ENCODE data around the gene CLIC4. TPM values are rescaled to one million over a fixed set of nuclear protein-coding genes. Genes with fewer than 3 reads are reported as not detected.
"Not testable (repeated sequence)": the region's sequence is repeated elsewhere in the genome, so short reads cannot be mapped to it uniquely, and the experiment has no call there.

The CLIC4 gene
- total and polyA plus RNA-seq, 4 donors, result 97.4 to 245 (median 155) TPM

DNA sequence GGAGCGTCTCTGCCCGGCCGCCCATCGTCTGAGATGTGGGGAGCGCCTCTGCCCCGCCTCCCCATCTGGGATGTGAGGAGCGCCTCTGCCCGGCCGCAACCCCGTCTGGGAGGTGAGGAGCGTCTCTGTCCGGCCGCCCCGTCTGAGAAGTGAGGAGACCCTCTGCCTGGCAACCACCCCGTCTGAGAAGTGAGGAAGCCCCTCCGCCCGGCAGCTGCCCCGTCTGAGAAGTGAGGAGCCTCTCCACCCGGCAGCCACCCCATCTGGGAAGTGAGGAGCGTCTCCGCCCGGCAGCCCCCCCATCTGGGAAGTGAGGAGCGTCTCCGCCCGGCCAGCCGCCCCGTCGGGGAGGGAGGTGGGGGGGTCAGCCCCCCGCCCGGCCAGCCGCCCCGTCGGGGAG, 54.0 kb downstream of the CLIC4 start:
- H3K4me3 ChIP-seq (ENCODE audit: low read depth, low read length); H3K9me3 ChIP-seq (ENCODE audit: control insufficient read depth, insufficient read depth, low read length); H3K4me1 ChIP-seq (ENCODE audit: control insufficient read depth, insufficient read depth, low read length); DNase-seq (ENCODE audit: low read depth in 4 of 6, low spot score in 6 of 6); H3K27ac ChIP-seq (ENCODE audit: low read depth, low read length); H3K36me3 ChIP-seq (ENCODE audit: control insufficient read depth, insufficient read depth, low read length); H3K27me3 ChIP-seq (ENCODE audit: control insufficient read depth, insufficient read depth, low read length): not testable (repeated sequence)
- 96% methylated on average over 15 of the region's 33 CpGs for WGBS (ENCODE audit: insufficient coverage)

DNA sequence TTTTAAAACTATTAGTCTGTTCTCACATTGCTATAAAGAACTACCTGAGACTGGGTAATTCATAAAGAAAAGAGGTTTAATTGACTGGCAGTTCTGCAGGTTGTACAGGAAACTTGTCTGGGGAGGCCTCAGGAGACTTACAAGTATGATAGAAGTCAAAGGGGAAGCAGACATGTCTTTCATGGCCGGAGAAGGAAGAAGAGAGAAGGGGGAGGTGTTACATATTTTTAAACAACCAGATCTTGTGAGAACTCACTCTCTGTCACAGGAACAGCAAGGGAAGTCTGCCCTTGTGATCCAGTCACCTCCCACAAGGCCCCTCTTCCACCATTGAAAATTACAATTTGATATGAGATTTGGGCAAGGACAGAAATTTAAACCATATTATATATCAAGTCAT, 55.9 kb downstream of the CLIC4 start:
- no peak overlapping the region for H3K27ac ChIP-seq (ENCODE audit: low read depth, low read length)
- no peak overlapping the region for H3K4me3 ChIP-seq (ENCODE audit: low read depth, low read length)
- H3K4me1 ChIP-seq (ENCODE audit: control insufficient read depth, insufficient read depth, low read length), result peaks cover 3% of the 10 kb centered on the region
- H3K9me3 ChIP-seq (ENCODE audit: control insufficient read depth, insufficient read depth, low read length), result no peaks in the 10 kb centered on the region
- WGBS (ENCODE audit: insufficient coverage), result no CpG with 5 or more reads among the region's 1 CpG
- H3K36me3 ChIP-seq (ENCODE audit: control insufficient read depth, insufficient read depth, low read length), result peaks cover 5% of the 10 kb centered on the region
- H3K27me3 ChIP-seq (ENCODE audit: control insufficient read depth, insufficient read depth, low read length), result no peaks in the 10 kb centered on the region
- no peak for DNase-seq (ENCODE audit: low read depth in 4 of 6, low spot score in 6 of 6)

- Histone ChIP-seq H3K27ac (ENCODE audit: low read depth, low read length) (peak overlapping the region; percentile 70), H3K36me3 (ENCODE audit: control insufficient read depth, insufficient read depth, low read length) (peaks cover 5% of the 10 kb centered on the region), H3K27me3 (ENCODE audit: control insufficient read depth, insufficient read depth, low read length) (no peaks in the 10 kb centered on the region), H3K9me3 (ENCODE audit: control insufficient read depth, insufficient read depth, low read length) (no peaks in the 10 kb centered on the region), H3K4me3 (ENCODE audit: low read depth, low read length) (no peak overlapping the region), H3K4me1 (ENCODE audit: control insufficient read depth, insufficient read depth, low read length) (peaks cover 3% of the 10 kb centered on the region)
- DNase-seq (ENCODE audit: low read depth in 4 of 6, low spot score in 6 of 6), result peak in 2 of 6 donors; percentile 24 to 55
- WGBS (ENCODE audit: insufficient coverage), result no CpG with 5 or more reads among the region's 2 CpGs
Measured at GRCh38 chr1:24803220-24803619, 58.0 kb downstream of the CLIC4 start.

- H3K36me3 ChIP-seq (ENCODE audit: control insufficient read depth, insufficient read depth, low read length), result peaks cover 3% of the 10 kb centered on the region
- H3K4me1 ChIP-seq (ENCODE audit: control insufficient read depth, insufficient read depth, low read length), result peaks cover 3% of the 10 kb centered on the region
- H3K9me3 ChIP-seq (ENCODE audit: control insufficient read depth, insufficient read depth, low read length), result no peaks in the 10 kb centered on the region
- H3K27me3 ChIP-seq (ENCODE audit: control insufficient read depth, insufficient read depth, low read length), result no peaks in the 10 kb centered on the region
- DNase-seq (ENCODE audit: low read depth in 4 of 6, low spot score in 6 of 6), result no peak
- H3K4me3 ChIP-seq (ENCODE audit: low read depth, low read length), result no peak overlapping the region
- peak overlapping the region; percentile 70 for H3K27ac ChIP-seq (ENCODE audit: low read depth, low read length)
Measured at GRCh38 chr1:24803987-24804530, 58.8 kb downstream of the CLIC4 start.

DNA sequence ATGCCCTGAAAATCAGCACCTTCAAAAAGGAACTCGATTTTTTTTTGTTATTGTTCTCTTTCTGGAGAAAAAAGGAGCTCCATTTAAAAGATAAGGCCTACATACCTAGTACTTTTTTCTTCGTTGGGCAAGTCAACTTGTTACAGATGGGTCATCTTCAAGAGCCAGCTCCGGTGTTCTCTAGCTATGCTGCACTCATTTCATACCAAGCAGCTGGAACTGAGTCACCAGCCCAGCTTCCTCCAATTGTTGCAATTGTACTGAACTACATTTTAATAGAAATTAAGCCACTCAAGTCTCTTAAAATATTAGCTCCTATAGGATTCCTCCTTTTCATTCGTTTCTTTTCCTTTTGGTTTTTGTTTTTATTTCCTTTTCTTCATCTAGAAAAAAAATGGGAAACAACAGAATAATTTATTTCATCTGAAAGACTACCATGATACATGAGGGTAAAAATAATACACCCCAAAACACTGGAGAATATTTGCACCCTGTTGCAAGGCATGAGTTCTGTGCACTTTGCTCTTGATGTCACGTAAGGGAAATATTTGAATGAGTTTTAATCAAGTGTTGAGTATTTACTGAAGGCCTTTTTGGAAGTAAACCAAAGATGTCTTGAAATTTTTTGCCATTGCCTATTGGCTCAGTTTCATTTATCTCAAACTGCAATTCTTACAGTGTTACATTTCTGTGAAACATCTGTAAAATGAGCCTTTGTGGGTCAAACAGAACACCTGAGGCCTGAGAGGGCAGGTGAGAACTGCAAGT, 60.5 kb downstream of the CLIC4 start:
- 94% methylated on average over 2 of the region's 5 CpGs for WGBS (ENCODE audit: insufficient coverage)
- Histone ChIP-seq H3K4me3 (ENCODE audit: low read depth, low read length) (no peak overlapping the region), H3K27me3 (ENCODE audit: control insufficient read depth, insufficient read depth, low read length) (no peaks in the 10 kb centered on the region), H3K9me3 (ENCODE audit: control insufficient read depth, insufficient read depth, low read length) (no peaks in the 10 kb centered on the region), H3K4me1 (ENCODE audit: control insufficient read depth, insufficient read depth, low read length) (peaks cover 3% of the 10 kb centered on the region), H3K36me3 (ENCODE audit: control insufficient read depth, insufficient read depth, low read length) (no peaks in the 10 kb centered on the region), H3K27ac (ENCODE audit: low read depth, low read length) (no peak overlapping the region)
- no peak for DNase-seq (ENCODE audit: low read depth in 4 of 6, low spot score in 6 of 6)

DNA sequence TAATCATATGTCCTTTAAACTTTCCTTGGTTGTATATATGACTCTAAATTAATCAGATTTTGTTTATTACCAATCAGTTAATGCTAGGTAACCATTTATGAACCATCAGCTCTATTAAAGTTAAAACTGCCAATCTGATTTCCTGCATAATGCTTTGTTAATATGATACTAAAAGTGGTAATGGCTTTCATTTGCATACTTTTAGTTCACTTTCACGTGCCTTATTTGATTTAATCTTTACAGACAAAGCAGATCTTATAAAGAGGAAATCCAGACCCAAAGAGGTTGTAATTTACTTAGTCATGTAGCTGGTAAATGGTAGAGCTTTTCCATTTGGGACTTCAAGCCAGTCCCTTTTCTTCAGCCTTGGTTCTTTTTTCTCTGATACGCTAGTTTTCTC, 61.3 kb downstream of the CLIC4 start:
- H3K36me3 ChIP-seq (ENCODE audit: control insufficient read depth, insufficient read depth, low read length), result no peaks in the 10 kb centered on the region
- peaks cover 3% of the 10 kb centered on the region for H3K4me1 ChIP-seq (ENCODE audit: control insufficient read depth, insufficient read depth, low read length)
- no CpG with 5 or more reads among the region's 2 CpGs for WGBS (ENCODE audit: insufficient coverage)
- H3K27ac ChIP-seq (ENCODE audit: low read depth, low read length), result no peak overlapping the region
- DNase-seq (ENCODE audit: low read depth in 4 of 6, low spot score in 6 of 6), result no peak
- no peak overlapping the region for H3K4me3 ChIP-seq (ENCODE audit: low read depth, low read length)
- H3K9me3 ChIP-seq (ENCODE audit: control insufficient read depth, insufficient read depth, low read length), result no peaks in the 10 kb centered on the region
- no peaks in the 10 kb centered on the region for H3K27me3 ChIP-seq (ENCODE audit: control insufficient read depth, insufficient read depth, low read length)

DNA sequence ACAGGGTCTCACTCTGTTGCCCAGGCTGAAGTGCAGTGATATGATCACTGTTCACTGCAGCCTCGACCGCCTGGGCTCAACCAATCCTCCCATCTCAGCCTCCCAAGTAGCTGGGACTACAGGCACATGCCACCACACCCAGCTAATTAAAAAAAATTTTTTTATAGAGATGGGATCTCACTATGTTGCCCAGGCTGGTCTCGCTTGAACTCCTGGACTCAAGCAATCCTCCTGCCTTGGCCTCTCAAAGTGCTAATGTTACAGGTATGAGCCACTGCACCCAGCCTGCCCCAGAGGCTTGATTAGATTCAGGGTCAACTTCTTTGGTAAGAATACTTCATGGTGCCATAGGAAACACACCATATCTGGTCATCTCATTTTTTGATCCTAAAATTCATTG, 66.2 kb downstream of the CLIC4 start:
- H3K4me1 ChIP-seq (ENCODE audit: control insufficient read depth, insufficient read depth, low read length); H3K4me3 ChIP-seq (ENCODE audit: low read depth, low read length); H3K27me3 ChIP-seq (ENCODE audit: control insufficient read depth, insufficient read depth, low read length); H3K27ac ChIP-seq (ENCODE audit: low read depth, low read length); H3K9me3 ChIP-seq (ENCODE audit: control insufficient read depth, insufficient read depth, low read length); DNase-seq (ENCODE audit: low read depth in 4 of 6, low spot score in 6 of 6); H3K36me3 ChIP-seq (ENCODE audit: control insufficient read depth, insufficient read depth, low read length): not testable (repeated sequence)
- 100% methylated on average over 1 of the region's 3 CpGs for WGBS (ENCODE audit: insufficient coverage)

DNA sequence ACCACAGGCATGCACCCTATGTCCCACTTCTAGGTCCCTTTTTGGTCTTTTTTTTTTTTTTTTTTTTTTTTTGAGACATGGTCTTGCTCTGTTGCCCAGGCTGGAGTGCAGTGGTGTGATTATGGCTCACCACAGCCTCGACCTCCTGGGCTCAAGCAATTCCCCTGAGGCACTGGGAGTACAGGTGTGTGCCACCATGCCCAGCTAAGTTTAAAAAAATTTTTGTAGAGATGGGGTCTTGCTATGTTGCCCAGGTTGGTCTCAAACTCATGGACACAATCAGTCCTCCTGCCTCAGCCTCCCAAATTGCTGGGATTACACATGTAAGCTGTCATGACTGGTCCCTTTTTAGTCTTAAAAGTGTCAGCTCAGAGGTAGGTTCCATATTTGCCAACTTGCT, 75.0 kb downstream of the CLIC4 start:
- not testable (repeated sequence) for H3K4me1 ChIP-seq (ENCODE audit: control insufficient read depth, insufficient read depth, low read length); H3K9me3 ChIP-seq (ENCODE audit: control insufficient read depth, insufficient read depth, low read length); H3K36me3 ChIP-seq (ENCODE audit: control insufficient read depth, insufficient read depth, low read length); H3K27me3 ChIP-seq (ENCODE audit: control insufficient read depth, insufficient read depth, low read length); H3K4me3 ChIP-seq (ENCODE audit: low read depth, low read length); DNase-seq (ENCODE audit: low read depth in 4 of 6, low spot score in 6 of 6); H3K27ac ChIP-seq (ENCODE audit: low read depth, low read length)
- 100% methylated on average over 1 of the region's 1 CpG for WGBS (ENCODE audit: insufficient coverage)

GRCh38 chr1:24822887-24823286, 77.6 kb downstream of the CLIC4 start:
- no peak for DNase-seq (ENCODE audit: low read depth in 4 of 6, low spot score in 6 of 6)
- Histone ChIP-seq H3K36me3 (ENCODE audit: control insufficient read depth, insufficient read depth, low read length) (no peaks in the 10 kb centered on the region), H3K4me1 (ENCODE audit: control insufficient read depth, insufficient read depth, low read length) (no peaks in the 10 kb centered on the region), H3K27ac (ENCODE audit: low read depth, low read length) (no peak overlapping the region), H3K9me3 (ENCODE audit: control insufficient read depth, insufficient read depth, low read length) (no peaks in the 10 kb centered on the region), H3K27me3 (ENCODE audit: control insufficient read depth, insufficient read depth, low read length) (no peaks in the 10 kb centered on the region), H3K4me3 (ENCODE audit: low read depth, low read length) (no peak overlapping the region)

GRCh38 chr1:24823486-24823885, 78.2 kb downstream of the CLIC4 start:
- not testable (repeated sequence) for H3K9me3 ChIP-seq (ENCODE audit: control insufficient read depth, insufficient read depth, low read length); H3K4me3 ChIP-seq (ENCODE audit: low read depth, low read length); H3K27ac ChIP-seq (ENCODE audit: low read depth, low read length); DNase-seq (ENCODE audit: low read depth in 4 of 6, low spot score in 6 of 6); H3K36me3 ChIP-seq (ENCODE audit: control insufficient read depth, insufficient read depth, low read length); H3K4me1 ChIP-seq (ENCODE audit: control insufficient read depth, insufficient read depth, low read length); H3K27me3 ChIP-seq (ENCODE audit: control insufficient read depth, insufficient read depth, low read length)
- WGBS (ENCODE audit: insufficient coverage), result 95% methylated on average over 3 of the region's 12 CpGs
